ENCODE results near the gene CST6.

CST6 gene

GRCh38 chr11:66045177-66045639, 33.4 kb downstream of the CST6 start:
- DNase-seq = peak in 51 of 56 donors; percentile 16 to 87 (median 57)

GRCh38 chr11:66046901-66047300, 35.1 kb downstream of the CST6 start:
- DNase-seq = no peak

- no peak for DNase-seq
These were observed 35.9 kb downstream of the CST6 start for GRCh38 chr11:66047541-66048365.

- peak in 10 of 56 donors; percentile 8 to 63 (median 28) for DNase-seq
These were observed 36.9 kb downstream of the CST6 start, which contains the start of gene GAL3ST3 for GRCh38 chr11:66048547-66049323. TSS of gene GAL3ST3 (minus strand) at chr11:66049161. CDS start at chr11:66045415, 3,746 bp downstream.

- DNase-seq = no peak
These were observed 38.9 kb downstream of the CST6 start for GRCh38 chr11:66050581-66051231.

- DNase-seq = peak in 1 of 56 donors; percentile 43
These were observed 39.6 kb downstream of the CST6 start for GRCh38 chr11:66051371-66051765.

- DNase-seq = peak; percentile 81 to 99 (median 97)
These were observed 40.2 kb downstream of the CST6 start, which contains the start of gene SF3B2 for GRCh38 chr11:66051766-66052663. TSS of gene SF3B2 (plus strand) at chr11:66052364. CDS start at chr11:66052385, 21 bp downstream.

GRCh38 chr11:66052664-66052982, 40.8 kb downstream of the CST6 start:
- DNase-seq = no peak

GRCh38 chr11:66055021-66055420, 43.2 kb downstream of the CST6 start:
- DNase-seq = no peak

- no peak for DNase-seq
These were observed 44.7 kb downstream of the CST6 start for GRCh38 chr11:66056501-66056900.

GRCh38 chr11:66059966-66060680, 48.3 kb downstream of the CST6 start:
- peak in 2 of 56 donors; percentile 9 to 41 for DNase-seq

GRCh38 chr11:66061268-66061667, 49.5 kb downstream of the CST6 start:
- DNase-seq = no peak

GRCh38 chr11:66062408-66062807, 50.6 kb downstream of the CST6 start:
- DNase-seq = no peak
